ENCODE measurements around the gene TRABD2B.

DNA sequence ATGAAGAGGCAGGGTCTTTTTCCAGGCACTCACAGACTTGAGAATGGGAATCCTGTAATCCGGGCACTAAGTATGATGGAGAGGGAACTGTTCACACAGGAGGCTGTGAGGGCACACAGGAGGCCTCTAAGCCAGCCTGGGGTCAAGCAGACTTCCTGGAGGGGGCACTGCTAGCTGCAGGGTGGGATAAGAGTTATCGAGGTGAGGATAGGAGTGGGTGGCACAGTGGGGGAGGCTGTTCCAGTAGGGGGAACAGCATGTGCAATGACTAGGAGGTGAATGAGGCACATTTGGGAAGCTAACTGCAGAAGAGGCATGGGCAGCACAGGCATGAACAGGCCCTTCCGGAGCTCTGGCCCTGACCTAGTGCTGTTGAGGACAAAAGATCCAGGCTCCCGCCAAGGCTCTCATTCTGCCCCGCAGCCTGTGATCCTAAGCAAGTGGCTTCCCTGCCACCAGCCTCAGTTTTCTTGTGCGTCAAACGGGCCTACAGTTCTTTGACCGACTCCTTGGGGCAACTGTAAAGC lies 216.7 kb downstream of the TRABD2B start:
- no peak for TF ChIP-seq FOS (IDR thresholded peaks at IDR 0.05; ENCODE audit: low read depth, low read length)
- TF ChIP-seq, protein P1, sequence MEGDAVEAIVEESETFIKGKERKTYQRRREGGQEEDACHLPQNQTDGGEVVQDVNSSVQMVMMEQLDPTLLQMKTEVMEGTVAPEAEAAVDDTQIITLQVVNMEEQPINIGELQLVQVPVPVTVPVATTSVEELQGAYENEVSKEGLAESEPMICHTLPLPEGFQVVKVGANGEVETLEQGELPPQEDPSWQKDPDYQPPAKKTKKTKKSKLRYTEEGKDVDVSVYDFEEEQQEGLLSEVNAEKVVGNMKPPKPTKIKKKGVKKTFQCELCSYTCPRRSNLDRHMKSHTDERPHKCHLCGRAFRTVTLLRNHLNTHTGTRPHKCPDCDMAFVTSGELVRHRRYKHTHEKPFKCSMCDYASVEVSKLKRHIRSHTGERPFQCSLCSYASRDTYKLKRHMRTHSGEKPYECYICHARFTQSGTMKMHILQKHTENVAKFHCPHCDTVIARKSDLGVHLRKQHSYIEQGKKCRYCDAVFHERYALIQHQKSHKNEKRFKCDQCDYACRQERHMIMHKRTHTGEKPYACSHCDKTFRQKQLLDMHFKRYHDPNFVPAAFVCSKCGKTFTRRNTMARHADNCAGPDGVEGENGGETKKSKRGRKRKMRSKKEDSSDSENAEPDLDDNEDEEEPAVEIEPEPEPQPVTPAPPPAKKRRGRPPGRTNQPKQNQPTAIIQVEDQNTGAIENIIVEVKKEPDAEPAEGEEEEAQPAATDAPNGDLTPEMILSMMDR (conservative IDR thresholded peaks at IDR 0.05; ENCODE audit: low read depth, low read length), result no peak
- TF ChIP-seq MAZ (IDR thresholded peaks at IDR 0.05; ENCODE audit: borderline replicate concordance, low read depth, low read length), result no peak
- TF ChIP-seq RAD21 (IDR thresholded peaks at IDR 0.05; ENCODE audit: low read length), result no peak
- TF ChIP-seq RCOR1 (IDR thresholded peaks at IDR 0.05; ENCODE audit: insufficient replicate concordance, low read length), result no peak
- TF ChIP-seq MXI1 (IDR thresholded peaks at IDR 0.05; ENCODE audit: borderline replicate concordance, low read depth, low read length), result no peak
- no peak for TF ChIP-seq MAFK (IDR thresholded peaks at IDR 0.05; ENCODE audit: low read depth, low read length)
- no peak for TF ChIP-seq POLR2A (IDR thresholded peaks at IDR 0.05; ENCODE audit: low read depth, low read length)
- TF ChIP-seq SMC3 (IDR thresholded peaks at IDR 0.05; ENCODE audit: low read depth, low read length), result no peak
- TF ChIP-seq BHLHE40 (IDR thresholded peaks at IDR 0.05; ENCODE audit: low read depth, low read length), result no peak
- no peak for TF ChIP-seq CEBPB (IDR thresholded peaks at IDR 0.05; ENCODE audit: low read depth, low read length)
- TF ChIP-seq, protein P2, sequence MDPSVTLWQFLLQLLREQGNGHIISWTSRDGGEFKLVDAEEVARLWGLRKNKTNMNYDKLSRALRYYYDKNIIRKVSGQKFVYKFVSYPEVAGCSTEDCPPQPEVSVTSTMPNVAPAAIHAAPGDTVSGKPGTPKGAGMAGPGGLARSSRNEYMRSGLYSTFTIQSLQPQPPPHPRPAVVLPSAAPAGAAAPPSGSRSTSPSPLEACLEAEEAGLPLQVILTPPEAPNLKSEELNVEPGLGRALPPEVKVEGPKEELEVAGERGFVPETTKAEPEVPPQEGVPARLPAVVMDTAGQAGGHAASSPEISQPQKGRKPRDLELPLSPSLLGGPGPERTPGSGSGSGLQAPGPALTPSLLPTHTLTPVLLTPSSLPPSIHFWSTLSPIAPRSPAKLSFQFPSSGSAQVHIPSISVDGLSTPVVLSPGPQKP (IDR thresholded peaks at IDR 0.05; ENCODE audit: borderline replicate concordance, low read depth, low read length), result no peak
- TF ChIP-seq, protein P3, sequence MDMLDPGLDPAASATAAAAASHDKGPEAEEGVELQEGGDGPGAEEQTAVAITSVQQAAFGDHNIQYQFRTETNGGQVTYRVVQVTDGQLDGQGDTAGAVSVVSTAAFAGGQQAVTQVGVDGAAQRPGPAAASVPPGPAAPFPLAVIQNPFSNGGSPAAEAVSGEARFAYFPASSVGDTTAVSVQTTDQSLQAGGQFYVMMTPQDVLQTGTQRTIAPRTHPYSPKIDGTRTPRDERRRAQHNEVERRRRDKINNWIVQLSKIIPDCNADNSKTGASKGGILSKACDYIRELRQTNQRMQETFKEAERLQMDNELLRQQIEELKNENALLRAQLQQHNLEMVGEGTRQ (IDR thresholded peaks at IDR 0.05; ENCODE audit: low read depth, low read length), result no peak
- no peak for TF ChIP-seq RFX5 (IDR thresholded peaks at IDR 0.05; ENCODE audit: low read depth, low read length)
